ENCODE measurements around the gene PRSS36.
"Not testable (repeated sequence)": the region's sequence is repeated elsewhere in the genome, so short reads cannot be mapped to it uniquely, and the experiment has no call there.

The PRSS36 gene

GRCh38 chr16:31149894-31150890, at the start of gene PRSS36:
PRSS36 (minus strand) TSS chr16:31150066; CDS start chr16:31150035, 31 bp downstream.
- no peak for DNase-seq (ENCODE audit: low read depth)

- DNase-seq (ENCODE audit: low read depth) = no peak
Observed at GRCh38 chr16:31199430-31200041, 49.7 kb upstream of the PRSS36 start.

GRCh38 chr16:31198207-31198882, 48.5 kb upstream of the PRSS36 start:
- DNase-seq (ENCODE audit: low read depth) = no peak

- DNase-seq (ENCODE audit: low read depth) = no peak
Observed at GRCh38 chr16:31196324-31197088, 46.6 kb upstream of the PRSS36 start.

- DNase-seq (ENCODE audit: low read depth) = not testable (repeated sequence)
Observed at GRCh38 chr16:31195861-31196260, 46.0 kb upstream of the PRSS36 start.

- DNase-seq (ENCODE audit: low read depth) = no peak
Observed at GRCh38 chr16:31194898-31195297, 45.0 kb upstream of the PRSS36 start.

GRCh38 chr16:31193874-31194273, 44.0 kb upstream of the PRSS36 start:
- DNase-seq (ENCODE audit: low read depth) = no peak

- no peak for DNase-seq (ENCODE audit: low read depth)
Observed at GRCh38 chr16:31192856-31193642, 43.2 kb upstream of the PRSS36 start.

- DNase-seq (ENCODE audit: low read depth) = no peak
Observed at GRCh38 chr16:31191697-31192428, 42.0 kb upstream of the PRSS36 start.

- no peak for DNase-seq (ENCODE audit: low read depth)
Observed at GRCh38 chr16:31190818-31191444, 41.1 kb upstream of the PRSS36 start.

GRCh38 chr16:31190061-31190460, 40.2 kb upstream of the PRSS36 start:
- DNase-seq (ENCODE audit: low read depth) = no peak

GRCh38 chr16:31189412-31189778, 39.5 kb upstream of the PRSS36 start:
- DNase-seq (ENCODE audit: low read depth) = no peak

GRCh38 chr16:31188450-31189411, 38.9 kb upstream of the PRSS36 start:
- no peak for DNase-seq (ENCODE audit: low read depth)

- DNase-seq (ENCODE audit: low read depth) = no peak
Observed at GRCh38 chr16:31187808-31188189, 37.9 kb upstream of the PRSS36 start.

GRCh38 chr16:31186930-31187807, 37.3 kb upstream of the PRSS36 start:
- DNase-seq (ENCODE audit: low read depth) = no peak

GRCh38 chr16:31186176-31186575, 36.3 kb upstream of the PRSS36 start:
- DNase-seq (ENCODE audit: low read depth) = peak; percentile 11

GRCh38 chr16:31185339-31185738, 35.5 kb upstream of the PRSS36 start:
- no peak for DNase-seq (ENCODE audit: low read depth)

GRCh38 chr16:31184888-31185287, 35.0 kb upstream of the PRSS36 start:
- DNase-seq (ENCODE audit: low read depth) = no peak

Measured in iris pigment epithelial cell (primary cell).